CMK (cell line): ENCODE results near the gene CDH13.

Source experiments
- DNase-seq: peaks from one replicate; pipeline ENCODE4 v3.0.0-alpha.2; 2010; ENCODE audit warnings: low read depth

CDH13 gene

GRCh38 chr16:82653550-82654511 lies 27.1 kb downstream of the CDH13 start:
- no peak for DNase-seq

- DNase-seq: no peak
These were observed 28.4 kb downstream of the CDH13 start for GRCh38 chr16:82655072-82655714.

DNA sequence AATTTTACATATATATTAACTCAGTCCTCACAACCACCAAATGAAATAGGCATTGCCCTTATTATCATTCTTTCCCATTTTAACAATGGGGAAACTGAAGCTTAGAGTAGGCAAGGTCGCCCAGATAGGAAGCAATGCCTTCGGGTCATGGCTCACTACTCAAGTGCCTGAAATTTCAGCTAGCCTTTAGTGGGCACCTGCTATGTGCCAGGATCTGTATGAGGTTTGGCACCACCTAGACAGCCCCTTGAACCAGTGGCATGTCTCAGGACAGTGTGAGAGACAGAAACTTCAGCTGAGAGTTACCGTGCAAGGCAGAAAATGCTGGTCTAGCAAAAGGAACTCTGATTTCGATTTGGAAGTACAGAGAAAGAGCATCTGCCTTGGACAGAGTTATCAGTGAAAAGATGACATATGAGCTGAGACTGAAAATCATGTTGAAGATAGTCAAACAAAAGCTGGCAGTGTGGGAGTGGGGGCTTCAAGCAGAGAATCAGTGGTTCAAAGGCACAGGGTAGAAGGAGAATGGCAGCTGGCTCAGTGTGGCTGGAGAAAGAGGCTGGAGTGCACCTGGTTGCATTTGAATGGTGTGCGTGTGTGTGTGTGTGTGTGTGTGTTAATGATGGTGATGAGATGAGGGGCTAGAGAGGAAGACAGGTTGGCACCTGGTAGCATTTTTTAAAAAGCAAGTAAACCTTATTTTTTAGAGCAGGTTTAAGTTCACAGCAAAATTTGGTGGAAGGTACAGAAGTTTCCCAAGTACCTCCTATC lies 29.1 kb downstream of the CDH13 start:
- no peak for DNase-seq

DNA sequence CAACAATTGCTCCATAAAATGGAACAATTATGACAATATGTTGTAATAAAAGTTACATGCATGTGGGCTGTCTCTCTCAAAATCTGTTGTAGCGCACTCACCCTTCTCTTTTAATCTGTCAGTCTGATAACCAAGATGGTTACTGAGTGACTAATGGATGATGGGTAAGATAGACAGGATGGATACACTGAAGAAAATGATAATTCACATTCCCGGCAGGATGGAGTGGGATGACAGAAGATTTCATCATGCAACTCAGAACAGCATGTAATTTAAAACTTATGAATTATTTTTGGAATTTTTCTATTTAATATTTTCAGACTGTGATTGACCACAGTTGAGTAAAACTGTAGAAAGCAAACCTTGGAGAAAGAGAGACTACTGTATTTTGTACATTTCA lies 30.5 kb downstream of the CDH13 start:
- no peak for DNase-seq

GRCh38 chr16:82657786-82658185 lies 31.0 kb downstream of the CDH13 start:
- no peak for DNase-seq

GRCh38 chr16:82658796-82659195 lies 32.0 kb downstream of the CDH13 start:
- no peak for DNase-seq

GRCh38 chr16:82660075-82660645 lies 33.4 kb downstream of the CDH13 start:
- DNase-seq: no peak

DNA sequence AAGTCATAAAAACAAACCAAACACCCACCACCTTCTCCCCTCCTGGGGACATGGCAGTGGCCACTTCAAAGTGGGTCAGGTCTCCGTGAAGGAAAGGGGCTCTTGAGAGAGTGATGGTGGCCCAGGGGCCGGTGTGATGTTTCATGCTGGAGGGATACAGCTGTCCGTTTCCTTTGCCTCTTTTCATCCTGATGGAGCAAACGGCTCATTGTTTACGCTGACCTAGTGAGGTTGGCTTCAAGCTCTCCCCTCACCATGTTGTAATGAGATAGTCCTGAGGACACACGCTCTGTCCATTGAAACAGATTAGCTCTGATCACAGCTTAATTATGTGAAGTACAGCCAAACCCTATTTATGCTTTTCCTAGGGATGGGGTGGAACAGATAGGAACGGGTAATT lies 34.2 kb downstream of the CDH13 start:
- DNase-seq: no peak

- no peak for DNase-seq
These were observed 37.4 kb downstream of the CDH13 start for GRCh38 chr16:82664181-82664580.

DNA sequence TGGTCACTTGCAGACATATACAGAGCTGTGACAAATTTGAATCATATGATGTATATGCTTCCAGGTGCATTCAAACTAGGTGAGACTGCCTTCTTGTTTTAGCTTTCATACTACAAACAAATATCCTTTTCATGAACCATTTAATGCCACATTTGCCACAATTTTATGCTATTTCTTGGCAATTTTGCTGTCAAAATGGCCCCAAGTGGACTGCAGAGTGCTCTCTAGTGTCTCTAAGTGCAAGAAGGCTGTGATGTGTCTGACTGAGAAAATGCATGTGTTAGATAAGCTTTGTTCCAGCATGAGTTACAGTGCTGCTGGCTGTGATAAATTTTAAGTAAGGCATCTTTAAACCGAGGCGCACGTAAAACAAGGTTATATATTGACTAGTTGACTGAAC lies 38.3 kb downstream of the CDH13 start:
- no peak for DNase-seq

DNA sequence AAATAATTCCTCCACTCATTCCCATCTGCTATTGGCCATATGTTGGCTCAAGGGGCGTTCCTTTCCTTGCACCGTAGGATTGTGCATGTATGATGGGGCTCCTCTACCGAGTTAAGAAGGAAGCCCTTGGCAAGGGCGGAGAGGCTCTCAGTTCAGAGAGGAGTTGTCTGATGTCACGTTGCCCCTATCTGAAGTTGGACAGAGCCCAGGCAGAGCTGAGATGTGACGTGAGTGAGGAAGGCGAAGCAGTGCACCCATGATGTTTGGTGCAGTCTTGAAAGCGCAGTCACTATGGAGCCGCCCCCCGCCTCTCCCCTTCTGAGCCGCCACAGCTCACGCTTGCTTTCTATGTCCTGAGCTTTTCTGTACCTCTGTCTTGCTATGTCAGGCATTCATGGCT lies 40.7 kb downstream of the CDH13 start:
- no peak for DNase-seq

GRCh38 chr16:82668094-82668493 lies 41.3 kb downstream of the CDH13 start:
- no peak for DNase-seq

- DNase-seq: no peak
These were observed 45.0 kb downstream of the CDH13 start for GRCh38 chr16:82671741-82672140.

- no peak for DNase-seq
These were observed 45.9 kb downstream of the CDH13 start for GRCh38 chr16:82672676-82673075.

DNA sequence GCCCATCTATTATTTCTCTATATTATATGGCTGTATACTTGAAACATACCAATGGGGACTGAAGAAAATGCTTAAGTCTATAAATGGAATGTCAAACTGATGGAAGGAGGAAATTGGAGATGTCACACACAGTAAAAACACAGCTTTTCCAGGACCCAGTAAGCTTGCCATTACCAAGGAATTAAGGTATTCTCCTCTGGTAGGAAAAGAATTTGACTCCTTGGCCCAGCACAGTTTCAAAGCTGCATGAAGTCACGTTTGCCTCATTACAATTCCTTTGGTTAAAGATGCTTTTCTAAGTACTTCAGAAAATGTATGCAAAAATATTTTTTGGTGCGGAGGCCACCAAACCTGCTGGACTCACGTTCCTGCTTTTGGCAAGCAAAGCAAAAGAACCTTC lies 48.5 kb downstream of the CDH13 start:
- DNase-seq: no peak

GRCh38 chr16:82681592-82681991 lies 54.8 kb downstream of the CDH13 start:
- no peak for DNase-seq

GRCh38 chr16:82682767-82683166 lies 56.0 kb downstream of the CDH13 start:
- no peak for DNase-seq

DNA sequence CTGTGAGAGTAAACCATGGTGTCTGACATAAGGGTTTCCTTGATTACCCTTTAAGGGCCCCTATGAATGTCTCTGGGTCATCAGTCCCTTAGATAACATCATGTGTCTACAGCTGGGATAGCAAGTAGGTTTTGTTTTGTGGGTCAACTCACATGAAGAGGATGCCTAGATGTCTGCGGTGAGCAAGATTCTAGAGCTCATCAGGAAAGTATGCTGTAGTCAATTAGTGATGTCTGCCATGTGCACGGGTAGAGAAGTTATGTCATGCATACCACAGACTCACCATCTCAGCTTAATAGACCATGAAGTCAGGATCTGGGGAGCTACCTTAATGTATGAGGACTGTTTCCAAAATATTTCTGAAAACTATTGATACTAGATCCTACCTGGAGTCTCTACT lies 57.5 kb downstream of the CDH13 start:
- no peak for DNase-seq

GRCh38 chr16:82685526-82685925 lies 58.8 kb downstream of the CDH13 start:
- no peak for DNase-seq

GRCh38 chr16:82694239-82694874 lies 67.6 kb downstream of the CDH13 start:
- DNase-seq: no peak

DNA sequence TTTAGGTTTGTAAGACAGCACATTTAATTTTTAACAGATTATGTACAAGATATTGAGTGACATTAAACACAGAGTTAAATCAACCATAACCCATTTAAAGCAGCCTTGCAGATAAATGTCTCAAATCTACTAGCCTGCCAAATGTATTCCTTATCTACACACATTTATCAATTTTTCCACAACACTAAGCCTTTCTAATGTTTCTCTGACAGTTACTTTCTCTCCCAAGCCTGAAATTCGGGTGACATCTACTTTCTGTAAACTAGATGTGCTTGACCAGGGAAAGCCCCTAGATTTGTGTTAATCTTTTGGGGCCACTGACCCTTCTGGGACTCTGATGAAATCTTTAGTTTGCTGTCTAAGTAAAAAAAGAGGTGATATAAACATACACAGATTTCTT lies 69.0 kb downstream of the CDH13 start:
- no peak for DNase-seq

DNA sequence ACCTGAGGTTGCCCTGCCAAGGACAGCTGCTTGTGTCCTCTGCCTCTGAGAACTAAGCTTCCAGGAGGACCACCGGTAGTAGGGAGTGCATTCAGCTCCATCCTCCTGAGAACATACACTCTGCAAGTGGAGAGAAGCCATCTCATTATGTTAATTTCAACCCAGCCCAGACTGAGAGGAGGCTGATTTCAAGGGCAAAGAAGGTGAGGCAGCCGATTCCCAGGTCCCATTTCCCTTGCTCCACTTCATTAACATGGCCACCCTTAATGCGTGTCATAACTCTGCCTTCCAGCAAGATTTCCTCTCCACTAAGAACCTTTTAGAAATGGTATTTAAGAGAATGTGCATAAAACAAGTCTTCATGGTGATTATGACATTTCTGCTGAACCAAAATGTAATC lies 72.5 kb downstream of the CDH13 start:
- DNase-seq: no peak
